HEK293 (cell line): ENCODE measurements around the gene RANBP1.

Source experiments
- GFI1B ChIP-seq: fragments of 450-650 bp; formaldehyde crosslinking; IDR thresholded peaks from 2 replicates; pipeline ENCODE4 v1.5.1; 2016; ENCODE audit warnings: missing biosample characterization, missing genetic modification characterization
- SP2 ChIP-seq: fragments of 450-650 bp; formaldehyde crosslinking; IDR thresholded peaks from 2 replicates; pipeline ENCODE4 v1.5.1; 2016; ENCODE audit warnings: missing biosample characterization, missing genetic modification characterization
- ZNF140 ChIP-seq: fragments of 450-650 bp; formaldehyde crosslinking; IDR thresholded peaks from 2 replicates; pipeline ENCODE4 v1.5.1; 2016; ENCODE audit warnings: missing biosample characterization, missing genetic modification characterization
- ZNF214 ChIP-seq: fragments of 450-650 bp; formaldehyde crosslinking; IDR thresholded peaks from 2 replicates; pipeline ENCODE4 v1.5.1; 2017; ENCODE audit warnings: missing biosample characterization, mild to moderate bottlenecking, missing genetic modification characterization, borderline replicate concordance
- ZNF274 ChIP-seq, 2 experiments: fragments of 200-500 bp in 1 of 2; fragments of 450-650 bp in 1 of 2; sonication (Bioruptor generic) in 1 of 2; formaldehyde crosslinking in 1 of 2; IDR thresholded peaks; 2 replicates each; pipeline versions ENCODE4 v1.5.1 to v1.6.1; 2014 to 2016; ENCODE audit warnings: borderline replicate concordance in 1 of 2, inconsistent platforms in 1 of 2, low read length in 1 of 2, missing biosample characterization in 1 of 2, missing genetic modification characterization in 1 of 2
- ZNF354C ChIP-seq: fragments of 450-650 bp; formaldehyde crosslinking; IDR thresholded peaks from 2 replicates; pipeline ENCODE4 v1.5.1; 2016; ENCODE audit warnings: missing biosample characterization, missing genetic modification characterization, low read depth, borderline replicate concordance
- ZNF777 ChIP-seq: fragments of 450-650 bp; formaldehyde crosslinking; IDR thresholded peaks from 2 replicates; pipeline ENCODE4 v1.5.1; 2017; ENCODE audit warnings: missing biosample characterization, missing genetic modification characterization, borderline replicate concordance
- ZNF792 ChIP-seq: fragments of 450-650 bp; formaldehyde crosslinking; IDR thresholded peaks from 2 replicates; pipeline ENCODE4 v1.5.1; 2016; ENCODE audit warnings: missing biosample characterization, missing genetic modification characterization
- ZXDB ChIP-seq: fragments of 450-650 bp; formaldehyde crosslinking; IDR thresholded peaks from 2 replicates; pipeline ENCODE4 v1.5.1; 2016; ENCODE audit warnings: missing biosample characterization, missing genetic modification characterization
- TF ChIP-seq, protein P1 (sequence below): fragments of 450-650 bp; formaldehyde crosslinking; IDR thresholded peaks from 2 replicates; pipeline ENCODE4 v1.5.1; 2016; ENCODE audit warnings: missing biosample characterization, missing genetic modification characterization
- TF ChIP-seq, protein P2 (sequence below): fragments of 450-650 bp; formaldehyde crosslinking; IDR thresholded peaks from 2 replicates; pipeline ENCODE4 v1.5.1; 2016; ENCODE audit warnings: missing biosample characterization, missing genetic modification characterization
- TF ChIP-seq, protein P3 (sequence below): fragments of 450-650 bp; formaldehyde crosslinking; IDR thresholded peaks from 2 replicates; pipeline ENCODE4 v1.5.1; 2016; ENCODE audit warnings: missing biosample characterization, missing genetic modification characterization

DNA sequence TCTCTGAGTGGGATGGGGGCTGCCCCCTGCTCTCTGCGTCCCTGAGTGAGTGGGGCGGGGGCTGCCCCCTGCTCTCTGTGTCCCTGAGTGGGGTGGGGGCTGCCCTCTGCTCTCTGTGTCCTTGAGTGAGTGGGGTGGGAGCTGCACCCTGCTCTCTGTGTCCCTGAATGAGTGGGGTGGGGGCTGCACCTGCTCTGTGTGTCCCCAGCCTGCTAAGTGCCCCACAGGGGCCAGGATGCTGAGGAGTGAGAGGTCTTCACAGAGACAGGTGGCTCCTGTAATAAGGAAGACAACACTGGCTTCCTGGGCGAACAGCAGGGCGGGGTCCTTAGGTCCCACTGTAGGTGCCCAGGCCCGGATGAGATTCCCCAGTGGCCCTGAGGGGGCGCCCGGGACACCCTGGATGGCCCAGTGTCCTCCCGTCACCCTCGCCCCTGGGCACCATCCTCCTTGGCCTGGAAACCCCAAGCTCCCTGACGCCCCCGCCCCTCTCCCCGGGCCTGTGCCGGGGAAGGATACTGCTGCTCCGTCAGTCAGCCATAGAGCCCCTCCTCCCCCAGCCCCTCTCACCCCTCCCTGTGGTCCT lies 38.8 kb downstream of the RANBP1 start:
- TF ChIP-seq, protein P1, sequence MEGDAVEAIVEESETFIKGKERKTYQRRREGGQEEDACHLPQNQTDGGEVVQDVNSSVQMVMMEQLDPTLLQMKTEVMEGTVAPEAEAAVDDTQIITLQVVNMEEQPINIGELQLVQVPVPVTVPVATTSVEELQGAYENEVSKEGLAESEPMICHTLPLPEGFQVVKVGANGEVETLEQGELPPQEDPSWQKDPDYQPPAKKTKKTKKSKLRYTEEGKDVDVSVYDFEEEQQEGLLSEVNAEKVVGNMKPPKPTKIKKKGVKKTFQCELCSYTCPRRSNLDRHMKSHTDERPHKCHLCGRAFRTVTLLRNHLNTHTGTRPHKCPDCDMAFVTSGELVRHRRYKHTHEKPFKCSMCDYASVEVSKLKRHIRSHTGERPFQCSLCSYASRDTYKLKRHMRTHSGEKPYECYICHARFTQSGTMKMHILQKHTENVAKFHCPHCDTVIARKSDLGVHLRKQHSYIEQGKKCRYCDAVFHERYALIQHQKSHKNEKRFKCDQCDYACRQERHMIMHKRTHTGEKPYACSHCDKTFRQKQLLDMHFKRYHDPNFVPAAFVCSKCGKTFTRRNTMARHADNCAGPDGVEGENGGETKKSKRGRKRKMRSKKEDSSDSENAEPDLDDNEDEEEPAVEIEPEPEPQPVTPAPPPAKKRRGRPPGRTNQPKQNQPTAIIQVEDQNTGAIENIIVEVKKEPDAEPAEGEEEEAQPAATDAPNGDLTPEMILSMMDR (tag by site-specific recombination), result no peak
- TF ChIP-seq ZNF777, result no peak
- no peak for TF ChIP-seq ZNF792 (tag by site-specific recombination)
- TF ChIP-seq ZNF274 (IDR thresholded peaks at IDR 0.05; ENCODE audit: low read length), result no peak
- TF ChIP-seq ZNF274 (tag by site-specific recombination; IDR thresholded peaks at IDR 0.05; ENCODE audit: borderline replicate concordance), result no peak
- TF ChIP-seq ZNF214 (tag by site-specific recombination), result no peak
- TF ChIP-seq, protein P2, sequence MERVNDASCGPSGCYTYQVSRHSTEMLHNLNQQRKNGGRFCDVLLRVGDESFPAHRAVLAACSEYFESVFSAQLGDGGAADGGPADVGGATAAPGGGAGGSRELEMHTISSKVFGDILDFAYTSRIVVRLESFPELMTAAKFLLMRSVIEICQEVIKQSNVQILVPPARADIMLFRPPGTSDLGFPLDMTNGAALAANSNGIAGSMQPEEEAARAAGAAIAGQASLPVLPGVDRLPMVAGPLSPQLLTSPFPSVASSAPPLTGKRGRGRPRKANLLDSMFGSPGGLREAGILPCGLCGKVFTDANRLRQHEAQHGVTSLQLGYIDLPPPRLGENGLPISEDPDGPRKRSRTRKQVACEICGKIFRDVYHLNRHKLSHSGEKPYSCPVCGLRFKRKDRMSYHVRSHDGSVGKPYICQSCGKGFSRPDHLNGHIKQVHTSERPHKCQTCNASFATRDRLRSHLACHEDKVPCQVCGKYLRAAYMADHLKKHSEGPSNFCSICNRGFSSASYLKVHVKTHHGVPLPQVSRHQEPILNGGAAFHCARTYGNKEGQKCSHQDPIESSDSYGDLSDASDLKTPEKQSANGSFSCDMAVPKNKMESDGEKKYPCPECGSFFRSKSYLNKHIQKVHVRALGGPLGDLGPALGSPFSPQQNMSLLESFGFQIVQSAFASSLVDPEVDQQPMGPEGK, result no peak
- TF ChIP-seq, protein P3, sequence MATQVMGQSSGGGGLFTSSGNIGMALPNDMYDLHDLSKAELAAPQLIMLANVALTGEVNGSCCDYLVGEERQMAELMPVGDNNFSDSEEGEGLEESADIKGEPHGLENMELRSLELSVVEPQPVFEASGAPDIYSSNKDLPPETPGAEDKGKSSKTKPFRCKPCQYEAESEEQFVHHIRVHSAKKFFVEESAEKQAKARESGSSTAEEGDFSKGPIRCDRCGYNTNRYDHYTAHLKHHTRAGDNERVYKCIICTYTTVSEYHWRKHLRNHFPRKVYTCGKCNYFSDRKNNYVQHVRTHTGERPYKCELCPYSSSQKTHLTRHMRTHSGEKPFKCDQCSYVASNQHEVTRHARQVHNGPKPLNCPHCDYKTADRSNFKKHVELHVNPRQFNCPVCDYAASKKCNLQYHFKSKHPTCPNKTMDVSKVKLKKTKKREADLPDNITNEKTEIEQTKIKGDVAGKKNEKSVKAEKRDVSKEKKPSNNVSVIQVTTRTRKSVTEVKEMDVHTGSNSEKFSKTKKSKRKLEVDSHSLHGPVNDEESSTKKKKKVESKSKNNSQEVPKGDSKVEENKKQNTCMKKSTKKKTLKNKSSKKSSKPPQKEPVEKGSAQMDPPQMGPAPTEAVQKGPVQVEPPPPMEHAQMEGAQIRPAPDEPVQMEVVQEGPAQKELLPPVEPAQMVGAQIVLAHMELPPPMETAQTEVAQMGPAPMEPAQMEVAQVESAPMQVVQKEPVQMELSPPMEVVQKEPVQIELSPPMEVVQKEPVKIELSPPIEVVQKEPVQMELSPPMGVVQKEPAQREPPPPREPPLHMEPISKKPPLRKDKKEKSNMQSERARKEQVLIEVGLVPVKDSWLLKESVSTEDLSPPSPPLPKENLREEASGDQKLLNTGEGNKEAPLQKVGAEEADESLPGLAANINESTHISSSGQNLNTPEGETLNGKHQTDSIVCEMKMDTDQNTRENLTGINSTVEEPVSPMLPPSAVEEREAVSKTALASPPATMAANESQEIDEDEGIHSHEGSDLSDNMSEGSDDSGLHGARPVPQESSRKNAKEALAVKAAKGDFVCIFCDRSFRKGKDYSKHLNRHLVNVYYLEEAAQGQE (tag by site-specific recombination), result no peak
- TF ChIP-seq GFI1B (tag by site-specific recombination), result no peak
- TF ChIP-seq ZNF140 (tag by site-specific recombination), result no peak
- no peak for TF ChIP-seq SP2 (tag by site-specific recombination)
- TF ChIP-seq ZXDB (tag by site-specific recombination), result no peak
- no peak for TF ChIP-seq ZNF354C (tag by site-specific recombination)
